NOMO-1 treated with dmso at 0.1 percent for 144 hours (cell line): ENCODE data around the gene FKBP3.
"Not testable (repeated sequence)": the region's sequence is repeated elsewhere in the genome, so short reads cannot be mapped to it uniquely, and the experiment has no call there.

Experiments used
- DNase-seq: peaks from one replicate; lab custom pipeline; 2025; ENCODE audit not compliant: unreplicated experiment; lab: John Stamatoyannopoulos, UW

The FKBP3 gene

DNA sequence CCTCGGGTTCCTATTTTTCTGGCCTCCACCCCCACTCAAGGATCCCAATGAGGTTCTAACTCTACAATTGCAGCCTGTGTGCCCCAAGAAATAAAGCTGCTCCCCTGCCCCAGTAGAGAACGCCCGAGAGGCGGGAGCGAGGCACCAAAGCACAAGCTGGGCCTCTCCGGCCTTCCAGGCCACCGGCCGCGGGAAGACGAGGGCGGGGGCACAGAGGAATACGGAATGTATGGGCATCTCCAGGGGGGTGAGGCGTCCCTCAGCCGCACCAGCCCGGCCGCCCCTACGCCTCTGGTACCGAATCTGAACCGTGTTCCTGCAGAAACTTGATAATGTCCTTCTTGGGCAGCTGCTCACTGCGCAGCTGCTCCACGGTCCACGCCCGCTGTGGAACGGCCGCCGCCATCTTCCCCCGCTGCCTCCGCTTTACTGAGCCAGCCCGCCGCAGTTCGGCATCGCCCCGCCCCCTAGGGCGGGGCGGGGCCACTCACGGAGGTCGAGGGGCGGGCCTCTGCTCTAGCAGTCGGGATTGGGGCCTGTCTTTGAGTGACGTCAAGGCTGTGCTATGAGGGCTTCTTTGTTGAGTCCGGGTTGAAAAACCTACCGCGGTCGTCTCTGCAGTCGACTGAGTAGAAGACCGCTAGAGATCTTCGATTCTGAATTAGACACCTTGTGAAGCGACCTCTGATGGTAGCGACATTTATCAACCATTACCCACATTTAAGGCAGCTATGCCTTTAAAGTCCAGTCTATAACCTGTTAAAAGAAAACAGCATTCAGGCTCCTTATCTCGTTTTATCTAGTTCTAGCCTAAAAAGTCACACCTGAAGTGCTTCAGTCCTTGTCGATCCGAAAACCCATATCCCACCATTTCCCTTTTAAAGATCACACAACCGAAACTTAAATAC, at the start of gene FKBP3:
Gene FKBP3 (minus strand): TSS at position 431 of the 908 bp plus-strand sequence. CDS start 25 bp downstream, at position 406.
- DNase-seq, result peak; percentile 94

DNA sequence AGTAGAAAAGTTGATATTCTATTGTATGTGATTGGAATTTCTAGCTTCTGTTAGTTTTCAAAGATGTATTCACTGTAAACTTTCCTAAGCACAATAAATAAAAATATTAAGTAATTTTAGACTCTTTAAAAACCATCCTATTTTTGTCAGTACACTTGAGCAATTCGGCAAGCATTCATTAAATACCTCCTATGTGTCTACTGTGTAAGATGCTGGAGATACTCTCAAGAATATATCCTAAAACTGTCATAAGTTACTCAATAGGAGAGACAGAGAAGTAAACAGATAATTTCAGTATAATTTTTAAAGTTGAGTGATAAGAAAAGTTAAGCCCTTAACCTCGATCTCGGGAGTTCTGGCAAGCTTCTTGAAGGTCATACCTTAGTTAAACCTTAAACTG, 47.5 kb upstream of the FKBP3 start:
- no peak for DNase-seq

DNA sequence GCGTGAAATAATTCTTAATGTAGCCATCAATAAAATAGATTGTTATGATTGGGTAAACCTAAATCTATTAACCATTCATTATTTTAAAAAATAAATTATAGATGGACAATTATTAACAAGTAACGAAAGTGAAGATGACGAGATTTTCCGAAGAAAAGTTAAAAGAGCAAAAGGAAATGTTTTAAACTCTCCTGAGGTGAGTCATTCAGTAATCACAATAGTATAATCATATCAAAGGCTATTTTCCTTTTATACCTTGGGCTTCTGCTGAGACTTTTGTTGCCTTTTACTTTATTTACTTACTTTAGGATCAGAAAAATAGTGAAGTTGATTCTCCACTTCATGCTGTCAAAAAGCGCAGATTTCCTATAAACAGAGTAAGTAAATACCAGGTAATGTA, 47.0 kb upstream of the FKBP3 start:
- no peak for DNase-seq

DNA sequence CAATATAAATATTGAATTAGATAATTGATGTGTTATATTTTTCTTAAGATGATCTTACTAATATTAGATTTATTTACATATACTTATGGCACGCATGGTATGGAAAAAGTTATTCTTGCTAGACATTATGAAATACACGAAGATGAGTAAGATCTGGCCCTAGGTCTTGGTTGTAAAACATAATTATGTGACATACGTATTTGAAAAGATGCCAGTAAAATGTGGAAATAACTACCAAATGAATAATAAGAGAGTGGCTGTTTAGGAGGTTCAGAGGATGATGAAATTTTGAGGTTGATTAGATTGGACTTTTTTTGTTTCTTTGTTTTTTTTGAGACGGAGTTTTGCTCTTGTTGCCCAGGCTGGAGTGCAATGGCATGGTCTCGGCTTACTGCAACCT, 42.8 kb upstream of the FKBP3 start:
- DNase-seq, result peak; percentile 91

DNA sequence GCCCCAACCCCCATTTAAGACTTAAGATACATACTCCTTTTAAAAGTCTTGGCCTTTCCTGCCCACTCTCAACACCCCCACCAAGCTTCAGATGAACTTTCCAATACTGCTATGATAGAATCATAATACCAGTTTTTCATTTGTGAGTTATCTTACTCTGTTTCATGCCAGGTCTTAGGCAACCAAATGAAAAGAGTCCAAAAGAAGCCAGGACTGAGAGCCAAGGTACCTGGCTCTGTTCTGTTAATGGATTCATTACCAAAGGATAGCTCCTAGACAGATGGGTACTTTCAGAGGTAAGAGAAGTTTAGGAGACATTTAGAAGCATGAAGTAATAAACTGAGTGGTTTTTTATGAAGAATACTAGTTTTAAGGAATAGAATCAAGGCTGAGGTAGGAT, 35.6 kb upstream of the FKBP3 start:
- DNase-seq, result no peak

DNA sequence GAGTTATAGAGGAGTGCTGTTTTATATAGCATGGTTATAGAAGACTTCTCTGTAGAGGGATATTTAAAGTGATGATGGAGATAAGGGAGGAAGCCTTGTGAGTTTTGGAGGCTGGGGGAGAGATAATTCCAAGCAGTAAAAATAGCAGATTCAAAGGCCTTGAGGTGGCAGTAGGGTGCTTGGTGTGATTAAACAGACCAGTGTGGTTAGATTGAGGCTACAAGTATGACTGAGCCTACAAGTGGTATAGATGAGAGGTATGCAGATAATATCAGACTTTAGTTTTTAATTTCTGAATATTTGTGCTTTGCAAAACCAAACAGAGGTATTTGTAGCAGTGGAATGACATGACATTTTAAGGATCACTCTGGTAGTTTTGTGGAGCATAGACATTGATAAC, 21.8 kb upstream of the FKBP3 start:
- no peak for DNase-seq

DNA sequence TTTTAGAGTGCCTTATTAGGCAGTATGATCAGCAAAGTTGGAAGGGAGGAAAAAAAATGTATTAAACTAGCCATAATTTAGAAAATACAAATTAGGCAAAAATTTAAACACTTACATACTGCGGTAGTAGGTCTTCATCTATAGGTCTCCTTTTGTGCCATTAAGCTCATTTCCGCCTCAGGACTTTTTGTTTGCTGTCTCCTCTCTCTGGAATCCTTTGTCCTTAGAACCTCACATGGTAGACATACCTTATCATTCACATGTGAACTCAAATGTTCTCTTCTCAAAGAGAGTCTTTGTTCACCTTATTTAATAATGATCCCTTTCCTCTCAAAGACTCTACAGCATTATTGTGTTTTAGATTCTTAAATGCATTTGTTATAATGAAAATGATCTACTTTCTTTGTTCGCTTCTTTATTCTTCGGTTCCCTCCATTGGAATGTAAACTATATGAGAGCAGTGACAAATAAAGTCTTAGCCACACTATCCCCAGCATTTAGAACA, 16.2 kb upstream of the FKBP3 start:
- no peak for DNase-seq

DNA sequence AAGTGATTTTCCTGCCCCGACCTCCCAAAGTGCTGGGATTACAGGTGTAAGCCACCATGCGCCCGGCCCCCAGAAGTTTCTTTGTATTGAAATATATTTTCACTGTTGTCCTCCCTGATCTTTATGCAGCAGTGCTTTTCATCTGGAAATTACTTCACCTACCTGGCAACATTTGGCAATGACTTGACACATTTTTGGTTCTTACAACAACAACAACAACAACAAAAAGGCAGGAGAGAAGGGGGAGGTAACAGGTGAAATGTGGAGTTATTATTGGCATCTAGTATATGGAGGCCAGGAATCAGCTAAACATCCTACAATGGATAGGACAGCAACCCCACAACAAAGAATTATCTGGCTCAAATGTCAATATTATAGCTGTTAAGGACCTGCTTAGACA, 15.3 kb upstream of the FKBP3 start:
- no peak for DNase-seq

DNA sequence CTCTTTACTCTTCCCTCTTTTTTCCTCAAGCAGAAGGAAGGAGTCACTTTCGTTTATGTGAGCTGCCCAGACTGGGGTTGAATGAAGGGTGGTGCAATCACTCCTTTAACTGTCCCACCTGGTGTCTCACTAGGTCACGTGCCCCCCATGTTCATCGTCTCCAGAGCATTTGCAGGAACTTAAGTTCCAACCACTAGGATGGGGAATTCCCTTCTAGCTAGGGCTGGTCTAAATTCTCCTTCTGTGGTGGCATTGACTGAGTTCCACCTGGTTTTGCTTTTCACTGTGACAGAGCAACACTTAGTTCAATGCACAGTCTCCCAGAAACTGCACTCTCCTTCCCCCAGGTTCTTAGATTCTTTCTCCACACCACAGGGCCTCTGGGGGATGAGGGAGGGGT, 10.9 kb upstream of the FKBP3 start:
- no peak for DNase-seq

DNA sequence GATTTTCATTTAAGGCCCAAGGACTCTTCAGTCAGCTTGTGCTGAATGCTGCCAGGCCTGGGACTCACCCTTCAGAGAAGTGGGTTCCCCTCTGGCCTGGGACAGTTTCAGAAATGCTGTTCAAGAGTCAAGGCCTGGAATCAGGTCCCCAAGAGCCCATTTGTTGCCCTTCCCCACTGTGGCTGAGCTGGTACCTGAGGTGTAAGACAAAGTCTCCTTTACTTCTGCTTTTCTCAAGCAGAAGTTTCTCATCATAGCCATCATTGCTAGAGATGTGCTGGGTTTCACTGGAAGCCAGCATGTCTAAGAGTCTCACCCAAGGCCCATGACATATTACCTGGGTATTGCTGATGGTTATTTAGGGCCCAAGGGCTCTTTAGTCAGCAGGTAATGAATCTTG, 10.4 kb upstream of the FKBP3 start:
- DNase-seq, result no peak

DNA sequence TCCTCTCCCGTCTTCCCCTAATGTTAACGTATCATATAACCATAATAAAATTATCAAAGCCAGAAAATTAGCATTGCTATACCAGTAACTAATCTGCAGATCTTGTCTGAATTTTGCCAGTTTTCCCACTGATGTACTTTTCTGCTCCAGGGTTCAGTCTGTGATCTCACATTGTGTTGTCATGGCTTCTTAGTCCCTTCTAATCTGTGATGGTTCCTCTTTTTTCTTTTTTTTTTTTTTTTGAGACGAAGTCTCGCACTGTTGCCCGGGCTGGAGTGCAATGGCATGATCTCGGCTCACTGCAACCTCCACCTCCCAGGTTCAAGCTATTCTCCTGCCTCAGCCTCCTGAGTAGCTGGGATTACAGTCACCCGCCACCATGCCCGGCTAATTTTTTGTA, 7.8 kb upstream of the FKBP3 start:
- not testable (repeated sequence) for DNase-seq

DNA sequence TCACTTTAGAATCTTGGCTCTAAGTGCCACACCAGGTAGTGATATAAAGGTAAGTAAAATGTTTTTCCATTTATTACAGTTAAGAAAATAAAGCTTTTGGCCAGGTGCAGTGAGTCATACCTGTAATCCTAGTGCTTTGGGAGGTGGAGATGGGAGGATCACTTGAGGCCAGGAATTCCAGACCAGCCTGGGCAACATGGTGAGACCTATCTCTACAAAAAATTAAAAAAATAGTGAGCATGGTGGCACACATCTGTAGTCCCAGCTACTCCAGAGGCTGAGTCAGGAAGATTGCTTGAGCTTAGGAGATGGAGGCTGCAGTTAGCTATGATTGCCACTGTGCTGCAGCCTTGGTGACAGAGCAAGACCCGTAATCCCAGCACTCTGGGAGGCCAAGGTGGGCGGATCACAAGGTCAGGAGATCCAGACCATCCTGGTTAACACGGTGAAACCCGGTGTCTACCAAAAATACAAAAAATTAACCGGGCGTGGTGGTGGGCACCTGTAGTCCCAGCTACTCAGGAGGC, 6.4 kb upstream of the FKBP3 start:
- no peak for DNase-seq

DNA sequence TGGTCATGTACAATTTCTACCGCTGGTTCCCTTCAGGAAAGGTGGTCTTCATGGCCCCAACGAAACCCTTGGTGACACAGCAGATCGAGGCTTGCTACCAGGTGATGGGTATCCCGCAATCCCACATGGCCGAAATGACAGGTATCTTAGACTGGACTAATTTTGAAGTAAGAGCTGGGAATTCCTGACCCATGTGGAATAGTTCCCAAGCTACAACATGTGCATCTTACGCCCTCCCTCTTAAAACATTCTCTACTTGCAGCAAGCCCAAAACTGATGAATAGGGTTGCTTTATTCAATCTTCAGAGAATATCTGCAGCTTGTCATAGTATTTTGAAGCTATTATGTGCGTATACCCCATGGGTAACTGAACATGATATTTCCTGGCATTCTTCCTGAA, 2.1 kb upstream of the FKBP3 start:
- DNase-seq, result no peak

DNA sequence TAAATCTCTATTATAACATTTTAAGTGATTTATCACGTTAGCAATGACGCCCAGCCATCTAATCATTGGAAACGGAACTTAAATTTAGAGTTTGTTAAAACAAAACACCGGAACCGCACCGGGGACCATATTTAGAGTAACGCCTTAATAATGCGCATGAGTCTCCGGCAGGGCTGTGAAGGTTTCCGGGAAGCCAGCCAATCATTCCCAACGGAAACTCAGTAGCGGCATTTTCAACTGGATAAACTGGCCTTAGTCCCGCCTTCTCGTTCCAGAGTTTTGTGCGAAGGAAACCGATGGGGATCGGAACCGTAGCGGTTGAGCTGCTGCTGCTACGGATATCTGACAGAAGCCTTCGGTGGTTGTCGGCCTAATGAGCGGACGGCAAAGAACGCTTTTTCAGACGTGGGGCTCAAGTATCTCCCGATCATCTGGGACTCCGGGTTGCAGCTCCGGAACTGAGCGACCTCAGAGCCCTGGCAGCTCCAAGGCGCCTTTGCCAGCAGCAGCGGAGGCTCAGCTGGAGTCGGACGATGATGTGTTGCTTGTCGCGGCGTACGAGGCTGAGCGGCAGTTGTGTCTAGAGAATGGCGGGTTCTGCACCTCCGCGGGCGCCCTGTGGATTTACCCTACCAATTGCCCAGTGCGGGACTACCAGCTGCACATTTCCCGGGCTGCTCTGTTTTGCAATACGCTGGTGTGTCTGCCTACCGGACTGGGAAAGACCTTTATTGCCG, 1.5 kb upstream of the FKBP3 start, which contains the start of gene FANCM:
Gene FANCM (plus strand): TSS at position 272 of the 737 bp plus-strand sequence. CDS start 102 bp downstream, at position 374.
- DNase-seq, result peak; percentile 81

DNA sequence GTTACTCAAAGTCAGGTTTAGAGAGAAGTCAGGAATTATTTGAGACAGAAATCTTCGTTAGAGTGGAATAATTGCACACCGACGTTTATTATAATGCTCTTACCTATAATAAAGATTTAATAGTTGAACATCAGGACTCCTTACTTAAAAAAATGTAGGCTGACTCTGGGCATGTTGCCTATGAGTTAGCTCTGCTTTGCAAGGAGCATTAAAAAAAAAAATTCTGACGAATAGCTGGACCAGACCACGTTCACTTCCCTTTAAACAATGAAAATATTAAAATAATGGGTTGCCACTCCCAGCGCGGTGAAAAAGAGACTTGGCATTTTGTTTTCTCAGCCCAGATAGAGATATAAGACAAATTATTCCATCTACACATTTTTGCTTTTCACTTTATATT, 875 bp upstream of the FKBP3 start:
- no peak for DNase-seq

DNA sequence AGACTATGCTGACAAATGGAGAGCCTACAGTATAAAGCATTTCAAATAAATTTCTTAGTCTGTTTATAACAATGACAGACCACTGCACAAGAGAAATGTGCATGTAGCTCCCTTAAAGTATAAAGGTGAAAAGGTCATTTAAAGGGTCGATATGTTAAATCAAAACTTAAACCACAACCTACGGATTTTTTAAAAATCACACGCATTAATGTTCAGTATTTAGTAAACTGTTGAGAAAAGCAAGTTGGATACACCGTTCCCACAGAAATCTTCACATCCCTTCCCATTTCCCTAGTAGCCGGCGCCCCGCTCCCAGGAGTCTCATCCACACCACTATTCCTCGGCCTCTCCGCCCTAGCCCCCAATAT, 614 bp downstream of the FKBP3 start:
- DNase-seq, result no peak

DNA sequence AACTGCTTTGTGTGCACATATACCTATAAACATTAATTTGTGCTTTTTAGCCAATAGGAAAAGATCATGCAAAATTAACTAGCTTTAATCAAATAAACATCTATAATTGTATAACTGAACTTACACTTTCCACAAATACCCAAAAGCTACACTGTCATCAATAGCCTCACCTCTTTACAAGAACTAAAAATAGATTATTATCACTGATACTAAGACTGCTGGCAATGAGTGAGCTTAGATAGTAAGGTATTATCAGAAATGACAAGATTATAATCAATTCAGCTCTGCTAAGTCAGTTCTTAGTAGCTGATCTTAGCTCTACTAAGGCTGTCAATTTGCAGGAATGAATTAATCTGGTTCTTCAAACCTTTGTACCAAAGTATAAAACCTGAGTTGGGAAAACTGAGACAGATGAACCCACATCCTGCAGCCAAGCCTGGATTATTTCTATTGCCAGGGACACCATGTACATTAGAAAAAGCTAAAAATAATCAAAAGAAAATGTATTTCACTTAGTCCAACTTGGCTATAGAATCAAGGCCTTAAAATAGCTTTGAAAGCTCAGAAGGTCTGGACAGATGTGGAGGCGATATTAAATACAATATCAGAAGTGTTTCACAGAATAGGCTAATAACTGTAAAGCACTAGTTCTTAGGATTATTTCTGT, 5.2 kb downstream of the FKBP3 start:
- no peak for DNase-seq

DNA sequence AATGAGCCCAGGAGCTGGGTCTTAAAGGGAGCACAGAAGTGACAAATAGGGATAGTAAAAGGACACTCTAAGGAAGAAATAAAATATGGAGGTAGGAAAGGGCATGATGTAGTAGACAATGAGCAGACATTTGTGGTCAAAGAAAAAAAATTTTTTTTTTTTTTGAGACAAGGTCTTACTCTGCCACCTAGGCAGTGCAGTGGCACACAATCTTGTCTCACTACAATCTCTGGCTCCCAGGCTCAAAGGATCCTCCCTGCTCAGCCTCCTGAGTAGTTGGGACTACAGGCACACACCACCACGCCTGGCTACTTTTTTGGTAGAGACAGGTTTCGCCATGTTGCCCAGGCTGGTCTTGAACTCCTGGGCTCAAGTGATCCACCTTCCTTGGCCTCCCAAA, 8.5 kb downstream of the FKBP3 start:
- DNase-seq, result no peak

DNA sequence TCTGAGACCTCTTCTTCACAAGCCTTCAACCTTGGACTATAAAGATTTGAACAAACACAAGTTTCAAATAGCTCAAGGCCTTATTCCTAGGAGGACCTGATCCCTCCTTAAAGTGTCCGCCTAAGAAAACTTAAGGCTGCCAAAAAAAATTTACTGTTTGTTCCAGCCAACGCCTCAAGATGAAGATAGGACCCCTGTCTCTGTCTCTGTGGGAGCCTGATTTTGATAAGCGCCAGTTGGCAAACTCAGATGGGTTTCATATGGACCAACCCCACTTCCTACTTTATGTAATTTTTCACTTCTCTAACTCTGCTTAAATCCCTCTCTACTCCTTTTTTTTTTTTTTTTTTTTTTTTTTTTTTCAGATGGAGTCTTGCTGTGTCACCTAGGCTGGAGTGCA, 11.0 kb downstream of the FKBP3 start:
- DNase-seq, result no peak

DNA sequence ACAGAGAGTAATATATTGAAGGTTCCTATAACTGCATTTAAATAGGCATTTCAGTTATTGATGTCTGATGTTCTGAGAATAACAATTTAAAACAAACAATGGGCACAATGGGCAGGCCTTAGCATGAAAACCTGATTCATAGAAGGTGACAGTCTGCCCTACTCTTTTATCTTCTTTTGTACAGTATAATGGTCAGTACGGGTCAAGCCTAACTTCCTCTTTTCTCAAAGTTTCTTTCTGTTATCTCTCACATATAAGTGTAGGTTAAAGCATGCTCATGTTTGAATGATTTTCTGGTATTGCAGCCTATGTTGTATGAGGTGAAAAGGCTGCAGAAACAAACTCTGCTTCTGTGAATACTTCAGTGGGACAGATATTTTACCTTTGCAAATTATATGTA, 14.2 kb downstream of the FKBP3 start:
- DNase-seq, result no peak

DNA sequence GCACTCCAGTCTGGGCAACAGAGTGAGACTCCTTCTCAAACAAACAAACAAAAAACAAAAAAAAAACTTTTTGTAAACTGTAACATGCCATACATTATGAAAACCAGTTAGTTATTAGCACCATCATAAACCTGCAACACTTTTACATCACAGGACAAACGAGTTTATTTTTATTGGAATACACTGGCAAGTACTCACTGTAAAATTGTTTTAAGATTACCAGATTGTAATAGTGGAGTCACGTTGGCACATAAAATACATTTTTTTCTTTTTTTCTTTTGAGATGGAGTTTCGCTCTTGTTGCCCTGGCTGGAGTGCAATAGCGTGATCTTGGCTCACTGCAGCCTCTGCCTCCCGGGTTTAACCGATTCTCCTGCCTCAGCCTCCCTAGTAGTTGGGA, 15.7 kb downstream of the FKBP3 start:
- DNase-seq, result no peak
